IPS-20b (cell line): ENCODE results near the gene NKAIN1.

Experiments used
- H3K27ac ChIP-seq: one replicate; pipeline ENCODE4 v1.5.1; 2013; ENCODE audit warnings: low read length
- H3K27me3 ChIP-seq: 2 replicates; pipeline ENCODE4 v1.6.1; 2013; ENCODE audit warnings: mild to moderate bottlenecking, low read length, inconsistent platforms; ENCODE audit not compliant: insufficient read depth
- H3K36me3 ChIP-seq: 2 replicates; pipeline ENCODE4 v1.6.1; 2013; ENCODE audit warnings: low read depth, mild to moderate bottlenecking, inconsistent platforms, low read length, moderate library complexity; ENCODE audit not compliant: insufficient read depth
- H3K4me1 ChIP-seq: 2 replicates; pipeline ENCODE4 v1.6.1; 2013; ENCODE audit warnings: mild to moderate bottlenecking, control low read depth, inconsistent platforms, low read length, moderate library complexity; ENCODE audit not compliant: insufficient read depth
- H3K4me3 ChIP-seq: 2 replicates; pipeline ENCODE4 v1.5.1; 2013; ENCODE audit warnings: mild to moderate bottlenecking, low read length, inconsistent platforms
- H3K9ac ChIP-seq: 2 replicates; pipeline ENCODE4 v1.6.1; 2013; ENCODE audit warnings: low read depth, mild to moderate bottlenecking, inconsistent platforms, low read length, moderate library complexity
- H3K9me3 ChIP-seq: 2 replicates; pipeline ENCODE4 v1.6.1; 2013; ENCODE audit warnings: mild to moderate bottlenecking, low read depth, low read length, inconsistent platforms; ENCODE audit not compliant: insufficient read depth

The NKAIN1 gene

DNA sequence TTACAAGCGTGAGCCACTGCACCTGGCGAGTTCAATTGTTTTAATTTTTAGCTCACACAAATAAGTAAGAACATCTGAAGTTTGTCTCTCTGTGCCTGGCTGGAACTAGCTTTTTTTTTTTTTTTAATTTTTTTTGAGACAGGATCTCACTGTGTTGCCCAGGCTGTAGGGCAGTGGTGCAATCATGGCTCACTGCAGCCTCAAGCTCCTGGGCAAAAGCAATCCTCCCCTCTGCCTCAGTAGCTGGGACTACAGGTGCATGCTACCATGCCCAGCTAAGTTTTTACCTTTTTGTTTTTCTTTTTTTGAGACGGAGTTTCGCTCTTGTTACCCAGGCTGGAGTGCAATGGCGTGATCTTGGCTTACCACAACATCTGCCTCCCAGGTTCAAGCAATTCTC lies 7.9 kb downstream of the NKAIN1 start:
- Histone ChIP-seq H3K9me3 (no peaks in the 10 kb centered on the region), H3K36me3 (no peaks in the 10 kb centered on the region), H3K27me3 (peaks cover 6% of the 10 kb centered on the region; the same call in 1 of the 2 replicates), H3K9ac (no peak overlapping the region), H3K4me3 (no peak overlapping the region), H3K27ac (no peak overlapping the region), H3K4me1 (0 out of 2 replicates have a peak, but pooled peaks cover 4% of the 10 kb centered on the region)

DNA sequence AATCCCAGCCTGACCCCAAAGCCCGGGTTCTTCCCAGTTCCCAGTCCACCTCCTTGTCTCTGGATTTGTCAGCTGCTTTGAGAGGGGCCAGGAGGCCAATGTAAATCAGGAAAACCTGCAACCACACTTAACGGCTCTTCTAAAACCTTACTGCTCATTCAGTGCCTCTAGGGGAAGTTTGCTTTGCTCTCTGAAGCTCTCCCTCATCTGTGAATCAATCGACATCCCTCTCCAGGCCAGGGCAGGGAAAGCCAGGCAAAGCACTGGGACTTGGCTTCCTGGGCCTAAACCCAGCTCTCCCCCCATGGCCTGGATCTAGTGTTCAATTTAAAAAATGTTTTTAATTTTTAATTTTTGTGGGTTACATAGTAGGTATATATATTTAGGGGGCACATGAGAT lies 9.3 kb downstream of the NKAIN1 start:
- no peak overlapping the region for H3K9ac ChIP-seq
- H3K4me1 ChIP-seq, result 0 out of 2 replicates have a peak, but pooled peaks cover 4% of the 10 kb centered on the region
- no peaks in the 10 kb centered on the region for H3K9me3 ChIP-seq
- H3K27me3 ChIP-seq, result no peaks in the 10 kb centered on the region
- H3K36me3 ChIP-seq, result no peaks in the 10 kb centered on the region
- H3K27ac ChIP-seq, result no peak overlapping the region
- H3K4me3 ChIP-seq, result no peak overlapping the region

DNA sequence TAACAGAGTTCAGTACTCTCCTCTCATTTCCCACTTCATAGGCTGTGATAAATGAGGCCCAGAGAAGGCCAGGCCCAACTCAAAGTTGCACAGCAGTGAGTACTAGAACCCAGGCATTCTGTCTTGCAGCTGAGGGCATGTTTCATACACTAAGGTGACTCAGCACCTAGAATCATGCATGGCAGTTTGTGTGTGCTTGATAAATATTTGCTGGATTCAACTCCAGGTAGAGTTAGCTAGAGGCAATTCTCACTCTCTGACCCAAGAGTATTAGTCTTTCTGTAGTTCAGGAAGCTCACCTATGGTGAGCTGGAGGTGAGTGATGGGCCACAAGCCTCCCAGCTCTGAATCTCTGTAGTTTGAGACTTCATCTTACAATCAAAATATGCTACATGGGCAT lies 10.7 kb downstream of the NKAIN1 start:
- no peak overlapping the region for H3K27ac ChIP-seq
- no peaks in the 10 kb centered on the region for H3K27me3 ChIP-seq
- no peaks in the 10 kb centered on the region for H3K4me1 ChIP-seq
- H3K9me3 ChIP-seq, result no peaks in the 10 kb centered on the region
- no peak overlapping the region for H3K4me3 ChIP-seq
- H3K9ac ChIP-seq, result no peak overlapping the region
- H3K36me3 ChIP-seq, result no peaks in the 10 kb centered on the region

DNA sequence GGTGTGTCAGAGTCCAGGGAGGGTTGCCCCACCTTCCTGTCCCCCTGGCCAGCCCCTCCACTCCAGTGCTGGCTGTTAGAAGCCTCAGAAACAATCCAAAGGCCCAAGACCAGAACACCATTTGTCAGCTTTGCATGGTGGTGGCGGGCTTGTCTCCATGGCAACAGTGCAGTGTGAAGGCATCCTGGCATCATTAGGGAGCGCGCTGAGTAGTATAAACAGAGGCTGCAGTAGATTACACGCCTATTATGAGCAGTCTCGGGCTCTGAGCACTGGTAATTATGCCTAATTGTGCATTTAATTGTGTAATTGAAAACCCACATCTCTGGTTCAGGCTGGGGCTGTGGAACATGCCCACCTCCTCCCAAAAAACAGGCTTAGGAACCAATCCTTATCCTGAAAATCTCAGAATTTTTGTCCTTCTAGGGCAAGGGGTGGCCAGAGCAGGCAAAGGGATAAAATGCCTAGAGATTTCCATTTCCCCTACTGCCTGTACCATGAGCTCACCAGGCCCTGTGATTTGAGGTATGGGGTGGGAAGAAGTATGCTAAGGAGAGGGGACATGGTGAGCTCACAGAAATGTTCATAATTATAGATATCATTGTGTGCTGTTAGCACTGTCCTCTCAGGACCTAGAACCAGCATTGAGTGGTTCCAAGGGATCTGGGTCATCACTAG lies 11.7 kb downstream of the NKAIN1 start:
- H3K27me3 ChIP-seq, result no peaks in the 10 kb centered on the region
- H3K9ac ChIP-seq, result no peak overlapping the region
- H3K9me3 ChIP-seq, result no peaks in the 10 kb centered on the region
- no peak overlapping the region for H3K27ac ChIP-seq
- H3K36me3 ChIP-seq, result no peaks in the 10 kb centered on the region
- no peak overlapping the region for H3K4me3 ChIP-seq
- H3K4me1 ChIP-seq, result no peaks in the 10 kb centered on the region

DNA sequence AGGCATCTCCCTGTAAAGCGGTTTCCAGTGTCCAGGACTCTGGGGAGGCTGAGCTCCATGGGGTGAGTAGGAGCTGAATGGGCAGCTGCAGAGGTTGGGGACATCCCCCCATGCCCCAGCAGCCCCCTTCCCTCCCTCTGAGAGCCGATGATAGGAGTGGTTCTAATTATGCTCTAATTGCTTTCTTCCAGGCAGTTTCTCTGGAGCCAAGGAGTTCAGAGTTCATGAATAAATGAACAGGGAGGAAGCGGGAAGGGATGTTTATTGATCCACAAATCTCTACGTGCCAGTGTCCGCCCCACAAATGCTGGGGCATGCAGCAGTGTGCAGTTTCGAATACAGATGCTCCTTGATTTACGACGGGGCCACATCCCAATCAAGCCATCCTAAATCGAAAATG lies 15.6 kb downstream of the NKAIN1 start:
- H3K9ac ChIP-seq, result no peak overlapping the region
- no peaks in the 10 kb centered on the region for H3K36me3 ChIP-seq
- H3K27me3 ChIP-seq, result no peaks in the 10 kb centered on the region
- no peaks in the 10 kb centered on the region for H3K9me3 ChIP-seq
- H3K4me3 ChIP-seq, result no peak overlapping the region
- H3K27ac ChIP-seq, result no peak overlapping the region
- peaks cover 4% of the 10 kb centered on the region; the same call in 1 of the 2 replicates for H3K4me1 ChIP-seq

DNA sequence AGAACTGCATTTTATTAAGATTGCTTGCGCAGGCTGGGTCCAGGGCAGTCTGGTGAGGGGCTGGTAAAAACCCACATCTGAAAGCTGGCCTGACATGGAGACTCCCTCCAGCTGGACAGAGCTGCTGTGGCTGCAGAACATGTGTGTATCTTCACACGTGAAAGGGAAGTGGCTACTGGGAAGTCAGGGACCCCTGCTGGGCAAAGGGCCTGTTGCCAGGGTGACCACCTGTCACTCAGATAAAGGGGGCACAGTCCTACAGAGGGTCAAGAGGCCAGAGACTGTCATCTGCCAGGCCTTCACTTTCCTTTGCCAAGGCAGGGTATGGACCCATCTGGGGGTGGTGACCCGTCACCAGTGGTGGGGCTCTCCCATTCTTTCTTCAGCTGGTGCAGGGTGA lies 17.5 kb downstream of the NKAIN1 start:
- no peaks in the 10 kb centered on the region for H3K9me3 ChIP-seq
- H3K9ac ChIP-seq, result no peak overlapping the region
- H3K36me3 ChIP-seq, result no peaks in the 10 kb centered on the region
- H3K4me1 ChIP-seq, result peaks cover 4% of the 10 kb centered on the region; the same call in 1 of the 2 replicates
- no peak overlapping the region for H3K27ac ChIP-seq
- no peaks in the 10 kb centered on the region for H3K27me3 ChIP-seq
- H3K4me3 ChIP-seq, result no peak overlapping the region

DNA sequence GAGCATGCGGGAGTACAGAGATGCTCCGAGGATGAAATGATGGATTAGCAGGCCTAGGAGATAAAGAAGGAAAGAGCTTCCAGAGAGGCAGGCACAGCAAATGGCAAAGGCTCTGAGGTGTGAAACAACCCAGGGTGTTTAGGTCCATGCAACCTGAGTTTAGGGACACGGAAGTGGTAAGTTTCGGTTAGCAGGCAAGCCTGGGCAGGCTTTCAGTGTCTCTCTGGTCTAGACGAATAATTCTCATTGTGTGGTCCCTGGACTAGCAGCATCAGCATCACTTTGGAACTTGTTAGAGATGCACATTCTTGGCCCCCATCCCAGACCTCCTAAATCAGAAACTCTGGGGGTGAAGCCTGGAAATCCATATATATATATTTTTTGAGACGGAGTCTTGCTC lies 18.6 kb downstream of the NKAIN1 start:
- Histone ChIP-seq H3K9me3 (no peaks in the 10 kb centered on the region), H3K27ac (no peak overlapping the region), H3K4me1 (peaks cover 4% of the 10 kb centered on the region; the same call in 1 of the 2 replicates), H3K27me3 (no peaks in the 10 kb centered on the region), H3K9ac (no peak overlapping the region; the same call in 1 of the 2 replicates), H3K36me3 (no peaks in the 10 kb centered on the region), H3K4me3 (no peak overlapping the region)

DNA sequence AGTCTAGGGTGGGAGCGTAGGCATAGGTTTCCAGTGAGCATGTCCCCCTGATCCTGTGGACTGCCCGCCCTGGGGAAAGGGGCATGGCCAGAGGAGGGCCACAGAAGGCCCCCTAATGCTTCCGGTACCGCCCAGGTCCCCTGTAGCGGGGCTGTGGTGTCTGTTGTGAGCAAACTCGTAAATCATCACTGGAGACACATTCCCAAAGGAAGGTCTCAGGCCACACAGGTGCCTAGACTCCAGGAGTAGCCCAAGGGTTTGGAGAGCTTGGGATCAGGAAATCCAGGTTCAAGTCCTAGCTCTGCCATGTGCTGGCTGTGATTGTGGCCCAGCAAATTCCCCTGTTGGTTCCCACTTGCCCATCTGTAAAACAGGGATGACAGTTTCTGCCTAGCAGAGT lies 20.2 kb downstream of the NKAIN1 start:
- peaks cover 7% of the 10 kb centered on the region; the same call in 1 of the 2 replicates for H3K4me1 ChIP-seq
- no peaks in the 10 kb centered on the region for H3K27me3 ChIP-seq
- no peaks in the 10 kb centered on the region for H3K36me3 ChIP-seq
- H3K4me3 ChIP-seq, result no peak overlapping the region
- no peak overlapping the region for H3K9ac ChIP-seq
- no peak overlapping the region for H3K27ac ChIP-seq
- no peaks in the 10 kb centered on the region for H3K9me3 ChIP-seq

DNA sequence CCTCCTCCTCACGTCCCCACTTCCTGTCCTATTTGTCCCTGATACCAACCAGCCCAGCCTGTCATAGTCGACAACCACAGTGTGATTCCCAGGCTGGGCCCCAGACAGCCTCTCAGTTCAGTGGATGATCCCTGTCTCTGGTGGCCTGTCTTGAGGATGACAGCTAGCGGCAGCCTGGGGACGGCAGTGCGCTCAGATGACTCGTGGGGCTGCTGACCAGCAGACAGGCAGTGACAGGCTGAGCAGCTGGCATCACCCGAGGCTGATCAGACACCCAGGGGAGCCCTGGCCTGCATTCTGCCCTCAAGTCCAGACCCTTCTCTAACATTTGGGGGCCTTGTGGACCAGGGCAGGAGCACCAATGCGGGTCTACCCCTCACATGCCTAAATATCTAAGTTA lies 21.0 kb downstream of the NKAIN1 start:
- Histone ChIP-seq H3K4me1 (peaks cover 7% of the 10 kb centered on the region; the same call in 1 of the 2 replicates), H3K36me3 (no peaks in the 10 kb centered on the region), H3K27me3 (no peaks in the 10 kb centered on the region), H3K4me3 (no peak overlapping the region), H3K9me3 (no peaks in the 10 kb centered on the region), H3K27ac (no peak overlapping the region), H3K9ac (no peak overlapping the region)

DNA sequence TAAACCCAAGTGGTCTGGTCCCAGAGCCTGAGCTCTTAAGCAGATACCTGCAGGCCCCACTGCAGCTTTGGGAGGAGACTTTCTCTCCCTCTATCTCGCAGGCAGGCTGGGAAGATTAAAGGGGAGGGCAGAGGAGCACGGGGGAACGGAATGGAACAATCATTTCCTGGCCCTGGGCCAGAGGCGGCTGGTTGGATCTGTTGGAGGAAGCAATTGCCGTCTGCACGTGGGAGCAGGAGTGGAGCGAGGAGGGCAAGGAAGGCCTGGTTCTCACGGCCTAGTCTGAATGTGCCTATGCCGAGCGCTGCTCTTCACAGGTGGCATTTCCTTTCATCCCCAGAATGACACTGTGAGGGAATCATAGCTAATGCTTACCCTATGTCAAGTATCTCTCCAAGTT lies 23.7 kb downstream of the NKAIN1 start:
- Histone ChIP-seq H3K27ac (no peak overlapping the region), H3K9me3 (no peaks in the 10 kb centered on the region)

DNA sequence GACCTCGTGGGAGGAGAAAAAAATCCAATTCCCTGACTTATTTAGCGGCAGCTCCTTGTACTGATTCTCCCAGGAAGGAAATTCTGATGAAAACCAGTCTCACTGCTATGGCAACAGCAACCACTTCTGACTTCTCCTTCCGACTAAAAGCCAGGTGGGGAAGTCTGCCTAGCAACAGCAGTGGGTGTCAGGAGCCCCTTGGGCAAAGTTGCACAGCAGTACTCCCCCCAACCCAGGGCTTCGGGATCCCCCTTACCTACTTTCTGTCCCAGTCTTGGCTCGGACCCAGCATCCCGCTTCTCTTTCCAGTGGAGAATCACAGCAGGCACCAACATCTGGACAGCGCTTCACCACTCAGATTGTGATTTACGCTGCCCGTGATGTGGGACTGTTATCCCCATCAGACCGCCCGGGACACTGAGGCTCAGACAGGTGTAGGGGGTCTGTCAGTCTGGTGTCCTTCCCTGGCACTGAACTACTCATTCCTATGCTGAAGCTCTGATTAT lies 24.6 kb downstream of the NKAIN1 start:
- H3K9ac ChIP-seq, result no peak overlapping the region
- no peaks in the 10 kb centered on the region for H3K36me3 ChIP-seq
- no peaks in the 10 kb centered on the region for H3K27me3 ChIP-seq
- H3K27ac ChIP-seq, result no peak overlapping the region
- H3K4me1 ChIP-seq, result peaks cover 4% of the 10 kb centered on the region; the same call in 1 of the 2 replicates
- H3K9me3 ChIP-seq, result no peaks in the 10 kb centered on the region
- H3K4me3 ChIP-seq, result no peak overlapping the region

More for the DNA sequence above, 23.7 kb downstream of the NKAIN1 start:
- no peak overlapping the region for H3K4me3 ChIP-seq
- peaks cover 6% of the 10 kb centered on the region; the same call in 1 of the 2 replicates for H3K4me1 ChIP-seq
- no peak overlapping the region for H3K9ac ChIP-seq
- H3K36me3 ChIP-seq, result no peaks in the 10 kb centered on the region
- H3K27me3 ChIP-seq, result no peaks in the 10 kb centered on the region

DNA sequence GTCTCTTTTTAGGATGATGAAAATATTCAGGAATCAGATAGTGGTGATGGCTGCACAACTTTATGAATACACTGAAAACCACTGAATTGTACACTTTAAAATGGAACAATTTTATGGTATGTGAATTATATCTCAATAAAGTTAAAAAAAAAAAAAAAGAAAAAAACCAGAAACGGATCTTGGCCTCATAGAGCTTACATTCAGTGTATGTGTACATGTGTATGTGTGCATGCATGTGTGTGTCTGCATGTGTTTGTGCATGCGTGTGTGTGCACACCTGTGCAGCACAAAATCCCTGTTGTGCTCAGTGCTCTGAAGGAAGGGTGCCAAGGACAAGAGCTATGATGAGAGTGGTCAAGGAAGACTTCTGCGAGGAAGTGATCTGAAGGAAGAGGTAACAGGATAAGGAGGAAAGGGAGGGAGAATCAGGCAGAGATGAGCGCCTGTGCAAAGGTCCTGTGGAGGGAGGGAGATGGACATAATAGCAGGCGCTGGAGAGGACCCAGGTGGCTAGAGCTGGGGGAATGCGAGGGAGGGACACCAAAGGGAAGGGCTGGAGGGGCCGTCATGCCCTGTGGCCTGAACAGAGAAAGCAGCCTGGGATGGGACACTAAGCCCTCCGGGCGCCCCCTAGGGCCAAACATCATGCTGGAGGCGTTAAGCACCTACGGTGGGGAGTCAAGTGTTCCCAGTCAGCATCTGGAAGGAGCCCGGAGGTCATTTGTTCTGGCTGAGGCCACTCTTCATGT lies 25.2 kb downstream of the NKAIN1 start:
- Histone ChIP-seq H3K9me3 (no peaks in the 10 kb centered on the region), H3K4me1 (peaks cover 4% of the 10 kb centered on the region; the same call in 1 of the 2 replicates), H3K36me3 (no peaks in the 10 kb centered on the region), H3K4me3 (no peak overlapping the region), H3K27ac (no peak overlapping the region), H3K27me3 (no peaks in the 10 kb centered on the region), H3K9ac (no peak overlapping the region)
